Heart left ventricle (tissue), 16 donors: ENCODE measurements around the gene CDX1. TPM values are rescaled to one million over a fixed set of nuclear protein-coding genes. Genes with fewer than 3 reads are reported as not detected.

Experiments
- ATAC-seq, 4 donors: fragments of 200-7000 bp; cut with Tn5 transposase; one replicate each; pipeline ENCODE4 v1.9.1; 2020 to 2022; ENCODE audit warnings: moderate library complexity in 4 of 4, mild to moderate bottlenecking in 3 of 4, moderate number of reproducible peaks in 1 of 4
- DNase-seq, 5 donors: peaks; one replicate each; pipeline ENCODE4 v3.0.0-alpha.2; 2020
- H3K27ac ChIP-seq, 12 donors: fragments of 200-600 bp; sonication (generic) in 4 of 12; one replicate each; pipeline versions ENCODE4 v1.5.0 to v1.8.0; 2016 to 2022; ENCODE audit warnings: mild to moderate bottlenecking in 2 of 12
- H3K27me3 ChIP-seq, 9 donors: fragments of 200-600 bp; sonication (generic) in 2 of 9; one replicate each; pipeline versions ENCODE4 v1.5.1 to v1.8.0; 2016 to 2022; ENCODE audit warnings: mild to moderate bottlenecking in 3 of 9
- H3K36me3 ChIP-seq, 9 donors: fragments of 200-600 bp; sonication (generic) in 2 of 9; one replicate each; pipeline versions ENCODE4 v1.5.0 to v1.8.0; 2018 to 2022; ENCODE audit warnings: mild to moderate bottlenecking in 2 of 9
- H3K4me1 ChIP-seq, 12 donors: fragments of 200-600 bp; sonication (generic) in 4 of 12; one replicate each; pipeline versions ENCODE4 v1.5.0 to v1.8.0; 2016 to 2022; ENCODE audit warnings: mild to moderate bottlenecking in 3 of 12
- H3K4me3 ChIP-seq, 12 donors: fragments of 200-600 bp; sonication (generic) in 4 of 12; one replicate each; pipeline versions ENCODE4 v1.5.0 to v1.8.0; 2017 to 2022; ENCODE audit warnings: mild to moderate bottlenecking in 9 of 12, moderate library complexity in 4 of 12
- H3K9me3 ChIP-seq, 12 donors: fragments of 200-600 bp; sonication (generic) in 4 of 12; one replicate each; pipeline versions ENCODE4 v1.5.0 to v1.8.0; 2016 to 2022; ENCODE audit warnings: mild to moderate bottlenecking in 1 of 12
- POLR2A ChIP-seq, 2 donors: fragments of 450-650 bp; IDR thresholded peaks; one replicate each; pipeline ENCODE4 v1.6.1; 2017; ENCODE audit warnings: antibody characterized with exemption in 2 of 2, mild to moderate bottlenecking in 2 of 2, moderate library complexity in 2 of 2
- WGBS, 4 donors: extraction: QIAGEN DNeasy Blood & Tissue Kit in 2 of 4; methylation state at CpG; one replicate each; pipeline versions ENCODE4 v1.1.5 to v1.1.7; 2013 to 2018; 5-methylcytosine and 5-hydroxymethylcytosine counted together
- intact Hi-C, 10 donors: fragments of 100-400 bp; cut with DNase I; formaldehyde crosslinking; loops; one replicate each; pipeline versions ENCODE4 v1.11.1 to v1.14.2; 2022
- polyA plus RNA-seq, 2 donors: library from polyadenylated mRNA; stranded (reverse); fragments of 200-250 nt; gene quantifications; one replicate each; pipeline ENCODE4 v1.2.3, GENCODE V29; 2013
- total RNA-seq, 9 donors: library from RNA; depleted of rRNA in 2 of 9; stranded (reverse); fragments of >200 nt in 2 of 9; fragmentation: NEBNext Ultra II Directional in 3 of 9; extraction: Animal tissue kit (Norgen Biotek cat#: 25700) in 3 of 9; gene quantifications; one replicate each; pipeline versions ENCODE4 v1.1.0 to v1.2.4, GENCODE V29; 2016 to 2023
- TF ChIP-seq, protein P1 (sequence below), 12 donors: fragments of 200-600 bp; sonication (generic) in 4 of 12; IDR thresholded peaks; one replicate each; pipeline versions ENCODE4 v1.5.0 to v1.8.0; 2018 to 2022; ENCODE audit warnings: antibody characterized with exemption in 12 of 12, mild to moderate bottlenecking in 5 of 12
- donor health status: ischemic (EF 13 %, LVEDD 7.1; RV severe dilation, severe dysfunction).
- donor health status: healthy with polysubstance abuse.
- donor health status: DM: no; HTN: yes; CAD: no.
- donor health status: DM: no; HTN: no; CAD: no.
- donor health status: ischemic (EF 25% LVEDD 6.9; RV normal size, moderate dysfunction).
- donor health status: ischemic (EF 25% LVEDD 5.7; RV mildly dilated, moderate dysfunction).
- donor health status: healthy.
- donor health status: DM: yes; HTN: yes; CAD: no.
- donor health status: ischemic (EF 35%, LVEDD 5.7; RV mildly dilated, moderate dysfunction).
- donor health status: nonischemic (EF 11% LVEDD 7.7; RV severe dilation, severe dysfunction).
- donor health status: DM: yes; HTN: yes; CAD: no.
- donor health status: PGD.
- donor health status: ischemic (EF 29% LVEDD 5.4; RV normal size, mild dysfunction).
- donor health status: nonischemic (EF 23%, LVEDD 6.1; RV moderate dilation, normal function).

The CDX1 gene
- total and polyA plus RNA-seq, 11 donors: 0.17 to 0.29 (median 0.29) TPM; not detected in 8

DNA sequence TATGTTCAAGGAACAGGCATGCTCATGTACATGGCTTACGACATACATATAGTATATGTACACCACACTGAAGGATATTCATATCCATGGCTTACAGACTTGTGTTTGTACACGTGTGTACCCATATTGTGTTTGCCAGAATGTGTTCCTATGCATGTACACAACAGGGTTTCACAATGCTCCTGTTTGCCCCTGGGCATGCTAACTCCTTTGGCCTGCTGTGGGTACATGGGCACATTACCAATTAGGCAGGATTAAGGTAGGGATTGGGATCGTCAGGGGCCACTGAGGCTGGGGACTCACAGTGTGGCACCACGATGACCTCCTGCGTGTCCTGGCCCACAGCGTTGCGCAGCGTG is 37.1 kb upstream of the CDX1 start:
- whole genome bisulfite sequencing, 4 donors: 56 to 79% (median 68%) methylated on average over 2 to 8 of the region's 8 CpGs
- H3K27me3 ChIP-seq: no peaks in the 10 kb centered on the region
- intact Hi-C loops: loop anchor here in 2 of 10 donors (1.0 to 10.0 kb wide), 3 partner anchors 89 to 225 kb away; partner anchors contain the start of gene TCOF1 (in 1 of the 2)
- DNase-seq (no peak), ATAC-seq (no peak)
- peak overlapping the region in 3 of 12 donors; percentile 4 to 25 (median 6) for H3K4me3 ChIP-seq
- H3K36me3 ChIP-seq: peaks cover 0 to 91% (median 19%) of the 10 kb centered on the region in 9 donors
- H3K4me1 ChIP-seq: peaks cover 0 to 45% (median 19%) of the 10 kb centered on the region in 12 donors
- TF ChIP-seq, protein P1, sequence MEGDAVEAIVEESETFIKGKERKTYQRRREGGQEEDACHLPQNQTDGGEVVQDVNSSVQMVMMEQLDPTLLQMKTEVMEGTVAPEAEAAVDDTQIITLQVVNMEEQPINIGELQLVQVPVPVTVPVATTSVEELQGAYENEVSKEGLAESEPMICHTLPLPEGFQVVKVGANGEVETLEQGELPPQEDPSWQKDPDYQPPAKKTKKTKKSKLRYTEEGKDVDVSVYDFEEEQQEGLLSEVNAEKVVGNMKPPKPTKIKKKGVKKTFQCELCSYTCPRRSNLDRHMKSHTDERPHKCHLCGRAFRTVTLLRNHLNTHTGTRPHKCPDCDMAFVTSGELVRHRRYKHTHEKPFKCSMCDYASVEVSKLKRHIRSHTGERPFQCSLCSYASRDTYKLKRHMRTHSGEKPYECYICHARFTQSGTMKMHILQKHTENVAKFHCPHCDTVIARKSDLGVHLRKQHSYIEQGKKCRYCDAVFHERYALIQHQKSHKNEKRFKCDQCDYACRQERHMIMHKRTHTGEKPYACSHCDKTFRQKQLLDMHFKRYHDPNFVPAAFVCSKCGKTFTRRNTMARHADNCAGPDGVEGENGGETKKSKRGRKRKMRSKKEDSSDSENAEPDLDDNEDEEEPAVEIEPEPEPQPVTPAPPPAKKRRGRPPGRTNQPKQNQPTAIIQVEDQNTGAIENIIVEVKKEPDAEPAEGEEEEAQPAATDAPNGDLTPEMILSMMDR (IDR thresholded peaks at IDR 0.05): no peak
- TF ChIP-seq POLR2A (IDR thresholded peaks at IDR 0.05): no peak
- H3K27ac ChIP-seq: peak overlapping the region in 6 of 12 donors; percentile 3 to 34 (median 20)
- no peaks in the 10 kb centered on the region for H3K9me3 ChIP-seq

DNA sequence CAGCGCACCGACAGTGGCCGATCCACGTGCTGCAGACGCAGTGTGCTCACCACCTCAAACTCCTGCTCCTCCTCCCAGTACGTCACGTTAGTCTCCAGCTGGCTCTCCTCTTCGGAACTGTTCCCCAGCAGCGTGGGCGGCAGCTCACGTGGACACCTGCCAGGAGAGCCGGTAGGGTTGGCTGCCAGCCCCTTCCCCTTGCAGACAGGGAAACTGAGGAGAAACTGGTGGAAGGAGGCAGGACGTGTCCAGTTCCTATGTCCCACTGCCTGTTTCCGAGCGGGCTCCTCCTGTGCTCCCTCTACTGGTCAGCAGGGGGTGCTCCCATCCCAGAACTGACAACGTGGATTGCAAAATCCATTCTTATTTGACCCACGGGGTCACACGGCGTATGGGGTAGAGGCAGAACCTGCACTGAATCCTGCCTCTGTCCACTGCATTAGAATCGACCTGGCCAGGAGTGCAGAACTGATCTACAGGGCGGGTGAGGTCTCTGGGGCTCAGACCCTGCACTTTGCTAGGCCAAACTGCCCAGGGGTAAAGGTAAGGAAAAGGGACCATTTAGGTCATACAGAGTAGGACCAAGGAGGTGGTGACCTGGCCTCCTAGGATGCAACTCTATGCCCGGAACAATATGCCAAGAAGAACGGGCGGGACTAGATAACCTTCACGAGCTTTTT is 36.6 kb upstream of the CDX1 start:
- peak; percentile 47 to 83 (median 75) for ATAC-seq

DNA sequence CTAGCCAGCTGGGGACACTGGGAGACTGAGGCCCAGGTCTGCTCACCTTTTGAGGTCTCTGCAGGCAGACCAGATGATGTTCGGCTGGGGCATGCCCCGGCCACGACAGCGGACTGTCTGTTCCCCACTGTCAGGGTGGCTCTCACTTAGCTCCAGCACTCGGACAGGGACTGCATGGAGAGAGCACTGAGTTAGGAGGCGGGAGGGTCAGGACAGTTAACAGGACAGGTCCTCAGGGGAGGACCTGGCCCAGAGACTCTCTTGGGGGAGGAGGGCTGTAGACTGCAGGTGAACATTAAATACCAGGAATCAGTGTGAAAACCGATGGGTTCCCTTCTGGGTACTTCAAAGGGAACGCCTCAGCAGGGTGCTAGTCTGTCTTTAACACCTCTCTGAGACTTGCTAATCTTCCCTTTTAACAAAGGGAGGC is 36.1 kb upstream of the CDX1 start:
- Histone ChIP-seq H3K36me3 (peaks cover 0 to 90% (median 19%) of the 10 kb centered on the region in 9 donors), H3K9me3 (no peaks in the 10 kb centered on the region), H3K27ac (peak overlapping the region in 5 of 12 donors; percentile 3 to 34 (median 8)), H3K4me3 (no peak overlapping the region), H3K4me1 (peaks cover 0 to 54% (median 19%) of the 10 kb centered on the region in 12 donors), H3K27me3 (no peaks in the 10 kb centered on the region)
- TF ChIP-seq, protein P1 (IDR thresholded peaks at IDR 0.05): no peak
- no peak for TF ChIP-seq POLR2A (IDR thresholded peaks at IDR 0.05)
- DNase-seq (no peak), ATAC-seq (no peak)
- intact Hi-C loops: loop anchor here in 8 of 10 donors (1.0 to 10.0 kb wide), 6 partner anchors 30 to 306 kb away; partner anchors contain the start of gene TCOF1 (in 1 of the 8)
- WGBS, 4 donors: 77 to 88% (median 84%) methylated on average over 3 to 8 of the region's 8 CpGs

More for the DNA sequence above, 36.6 kb upstream of the CDX1 start:
- DNase-seq: peak; percentile 73 to 85 (median 79)
- Histone ChIP-seq H3K27ac (peak overlapping the region in 7 of 12 donors; percentile 3 to 34 (median 20)), H3K4me1 (peaks cover 0 to 48% (median 19%) of the 10 kb centered on the region in 12 donors), H3K9me3 (no peaks in the 10 kb centered on the region), H3K36me3 (peaks cover 0 to 90% (median 19%) of the 10 kb centered on the region in 9 donors), H3K4me3 (peak overlapping the region in 7 of 12 donors; percentile 3 to 43 (median 6)), H3K27me3 (no peaks in the 10 kb centered on the region)
- TF ChIP-seq, protein P1 (IDR thresholded peaks at IDR 0.05): peak; percentile 86 to 97 (median 92)
- TF ChIP-seq POLR2A (IDR thresholded peaks at IDR 0.05): no peak
- 26 to 37% (median 29%) methylated on average over 13 to 25 of the region's 25 CpGs for WGBS, 4 donors
- intact Hi-C loops: loop anchor here in 9 of 10 donors (1.0 to 10.0 kb wide), 6 partner anchors 31 to 306 kb away; partner anchors contain the start of gene TCOF1 (in 2 of the 9)

DNA sequence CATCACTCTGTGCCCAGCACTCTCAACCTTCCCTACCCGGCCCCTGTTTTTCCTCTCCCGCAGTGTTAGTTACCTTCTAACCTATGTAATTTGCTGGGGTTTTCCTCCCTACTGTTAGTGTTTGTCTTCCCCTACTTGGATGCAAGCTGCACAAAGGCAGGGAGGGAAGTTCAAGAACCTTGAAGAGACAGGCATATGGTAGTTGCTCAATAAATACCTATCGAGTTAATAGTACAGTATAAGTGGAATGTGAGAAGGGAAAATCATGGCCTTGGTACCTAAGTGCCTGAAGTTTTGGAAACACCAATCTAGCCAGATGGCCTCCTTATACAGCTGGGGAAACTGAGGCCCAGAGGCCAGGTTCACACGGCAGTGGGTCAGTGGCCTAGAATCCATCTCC is 35.1 kb upstream of the CDX1 start:
- H3K36me3 ChIP-seq: peaks cover 0 to 87% (median 16%) of the 10 kb centered on the region in 9 donors
- 86 to 93% (median 90%) methylated on average over 4 of the region's 4 CpGs for WGBS, 4 donors
- H3K4me1 ChIP-seq: peaks cover 0 to 63% (median 22%) of the 10 kb centered on the region in 12 donors
- no peak for ATAC-seq
- H3K4me3 ChIP-seq: no peak overlapping the region
- peak overlapping the region in 7 of 12 donors; percentile 12 to 94 (median 41) for H3K27ac ChIP-seq
- no peak for DNase-seq
- TF ChIP-seq, protein P1 (IDR thresholded peaks at IDR 0.05): no peak
- no peak for TF ChIP-seq POLR2A (IDR thresholded peaks at IDR 0.05)
- no peaks in the 10 kb centered on the region for H3K9me3 ChIP-seq
- intact Hi-C loops: loop anchor here in 8 of 10 donors (2.0 to 10.0 kb wide), 4 partner anchors 29 to 303 kb away; partner anchors contain the start of gene TCOF1 (in 1 of the 8)
- H3K27me3 ChIP-seq: no peaks in the 10 kb centered on the region
